PFSK-1 (cell line): ENCODE results near the gene COX6B1.

Experiments used
- FOXP2 ChIP-seq: optimal IDR thresholded peaks from 2 replicates; pipeline ENCODE3; 2011; ENCODE audit warnings: borderline replicate concordance, control low read depth, inconsistent platforms; ENCODE audit not compliant: insufficient read depth; ENCODE audit errors: extremely low read length, extremely low read depth
- POLR2AphosphoS5 ChIP-seq: IDR thresholded peaks from 2 replicates; pipeline ENCODE4 v1.6.1; 2012; ENCODE audit warnings: low read depth, mild to moderate bottlenecking, control low read depth, low read length, moderate library complexity
- SIN3A ChIP-seq: IDR thresholded peaks from 2 replicates; pipeline ENCODE4 v1.6.1; 2012; ENCODE audit warnings: mild to moderate bottlenecking, low read length, moderate library complexity, borderline replicate concordance; ENCODE audit not compliant: insufficient read depth
- TAF1 ChIP-seq: IDR thresholded peaks from 2 replicates; pipeline ENCODE4 v1.6.1; 2012; ENCODE audit warnings: low read length, control low read depth, borderline replicate concordance; ENCODE audit not compliant: insufficient read depth
- TF ChIP-seq, protein P1 (sequence below), 2 experiments: IDR thresholded peaks; 2 replicates each; pipeline versions ENCODE4 v1.6.1 to v1.8.0; 2011 to 2012; ENCODE audit warnings: low read depth in 2 of 2, low read length in 2 of 2, control low read depth in 1 of 2, inconsistent platforms in 1 of 2, mild to moderate bottlenecking in 1 of 2, moderate library complexity in 1 of 2; ENCODE audit not compliant: insufficient read depth in 1 of 2

COX6B1 gene

GRCh38 chr19:35655600-35655999, 7.5 kb downstream of the COX6B1 start:
- TF ChIP-seq SIN3A (no peak), POLR2AphosphoS5 (no peak), FOXP2 (no peak), TAF1 (no peak)
- TF ChIP-seq, protein P1, sequence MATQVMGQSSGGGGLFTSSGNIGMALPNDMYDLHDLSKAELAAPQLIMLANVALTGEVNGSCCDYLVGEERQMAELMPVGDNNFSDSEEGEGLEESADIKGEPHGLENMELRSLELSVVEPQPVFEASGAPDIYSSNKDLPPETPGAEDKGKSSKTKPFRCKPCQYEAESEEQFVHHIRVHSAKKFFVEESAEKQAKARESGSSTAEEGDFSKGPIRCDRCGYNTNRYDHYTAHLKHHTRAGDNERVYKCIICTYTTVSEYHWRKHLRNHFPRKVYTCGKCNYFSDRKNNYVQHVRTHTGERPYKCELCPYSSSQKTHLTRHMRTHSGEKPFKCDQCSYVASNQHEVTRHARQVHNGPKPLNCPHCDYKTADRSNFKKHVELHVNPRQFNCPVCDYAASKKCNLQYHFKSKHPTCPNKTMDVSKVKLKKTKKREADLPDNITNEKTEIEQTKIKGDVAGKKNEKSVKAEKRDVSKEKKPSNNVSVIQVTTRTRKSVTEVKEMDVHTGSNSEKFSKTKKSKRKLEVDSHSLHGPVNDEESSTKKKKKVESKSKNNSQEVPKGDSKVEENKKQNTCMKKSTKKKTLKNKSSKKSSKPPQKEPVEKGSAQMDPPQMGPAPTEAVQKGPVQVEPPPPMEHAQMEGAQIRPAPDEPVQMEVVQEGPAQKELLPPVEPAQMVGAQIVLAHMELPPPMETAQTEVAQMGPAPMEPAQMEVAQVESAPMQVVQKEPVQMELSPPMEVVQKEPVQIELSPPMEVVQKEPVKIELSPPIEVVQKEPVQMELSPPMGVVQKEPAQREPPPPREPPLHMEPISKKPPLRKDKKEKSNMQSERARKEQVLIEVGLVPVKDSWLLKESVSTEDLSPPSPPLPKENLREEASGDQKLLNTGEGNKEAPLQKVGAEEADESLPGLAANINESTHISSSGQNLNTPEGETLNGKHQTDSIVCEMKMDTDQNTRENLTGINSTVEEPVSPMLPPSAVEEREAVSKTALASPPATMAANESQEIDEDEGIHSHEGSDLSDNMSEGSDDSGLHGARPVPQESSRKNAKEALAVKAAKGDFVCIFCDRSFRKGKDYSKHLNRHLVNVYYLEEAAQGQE (IDR thresholded peaks at IDR 0.05; ENCODE audit: insufficient read depth in 1 of 2, low read depth in 2 of 2, low read length in 2 of 2) = no peak

DNA sequence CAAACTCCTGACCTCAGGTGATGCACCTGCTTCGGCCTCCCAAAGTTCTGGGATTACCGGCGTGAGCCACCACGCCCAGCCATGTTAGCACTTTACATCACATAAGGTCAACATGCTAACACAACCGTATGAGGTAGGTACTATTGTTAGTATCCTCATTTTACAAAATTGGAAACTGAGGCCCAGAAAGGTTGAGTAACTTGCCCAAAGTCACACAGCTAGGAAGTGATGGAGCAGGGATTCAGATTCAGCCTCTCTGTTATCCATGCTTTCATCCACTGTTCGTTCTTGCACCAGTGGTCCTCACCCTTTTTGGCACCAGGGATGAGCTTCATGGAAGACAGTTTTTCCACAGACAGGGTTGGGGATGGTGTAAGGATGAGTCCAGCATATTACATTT, 8.6 kb downstream of the COX6B1 start:
- no peak for TF ChIP-seq POLR2AphosphoS5

DNA sequence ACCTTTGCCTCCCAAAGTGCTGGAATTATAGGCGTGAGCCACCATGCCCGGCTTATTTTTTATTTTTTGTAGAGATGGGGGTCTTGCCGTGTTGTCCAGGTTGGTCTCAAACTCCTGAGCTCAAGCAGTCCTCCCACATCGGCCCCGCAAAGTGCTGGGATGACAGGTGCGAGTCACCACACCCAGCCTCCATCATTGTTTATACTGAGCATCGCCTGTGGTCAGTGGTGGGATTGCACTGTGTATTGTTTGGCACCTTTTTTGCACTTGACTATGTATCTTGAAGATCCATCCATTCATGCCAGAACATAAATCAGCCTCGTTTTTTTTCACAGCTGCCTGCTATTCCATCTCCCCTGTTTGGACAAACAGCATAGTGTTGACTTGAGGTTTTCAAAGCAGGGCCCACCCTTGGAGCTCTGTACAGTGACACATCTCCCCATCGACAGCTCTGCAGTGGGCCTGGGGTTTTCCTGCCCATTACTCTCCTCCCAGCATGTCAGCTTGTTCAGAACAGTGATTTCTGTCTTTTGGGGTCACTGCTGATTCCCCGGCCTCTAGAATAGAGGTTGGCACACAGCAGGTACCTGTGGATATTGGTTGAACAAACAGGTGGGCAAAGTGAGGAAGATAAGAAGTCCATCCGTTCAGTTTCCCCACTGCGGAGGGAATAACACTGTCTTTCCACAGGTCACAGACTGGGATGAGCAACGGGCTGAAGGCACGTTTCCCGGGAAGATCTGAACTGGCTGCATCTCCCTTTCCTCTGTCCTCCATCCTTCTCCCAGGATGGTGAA, 10.0 kb downstream of the COX6B1 start:
- TF ChIP-seq TAF1 = no peak
- TF ChIP-seq, protein P1 (IDR thresholded peaks at IDR 0.05; ENCODE audit: insufficient read depth in 1 of 2, low read depth in 2 of 2, low read length in 2 of 2) = no peak
- no peak for TF ChIP-seq POLR2AphosphoS5

DNA sequence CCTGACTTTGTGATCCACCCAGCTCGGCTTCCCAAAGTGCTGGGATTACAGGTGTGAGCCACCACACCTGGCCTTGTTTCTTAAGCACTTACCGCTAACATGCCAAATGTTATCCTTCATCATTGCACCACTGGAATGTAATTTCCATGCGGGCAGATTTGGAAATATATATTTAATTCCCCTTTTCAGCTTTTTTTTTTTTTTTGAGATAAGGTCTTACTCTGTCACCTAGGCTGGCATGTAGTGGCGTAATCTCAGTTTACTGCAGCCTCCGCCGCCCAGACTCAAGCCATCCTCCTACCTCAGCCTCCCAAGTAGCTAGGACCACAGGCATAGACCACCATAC, 13.8 kb downstream of the COX6B1 start:
- TF ChIP-seq POLR2AphosphoS5 = no peak
- TF ChIP-seq SIN3A = no peak
- TF ChIP-seq, protein P1 (IDR thresholded peaks at IDR 0.05; ENCODE audit: insufficient read depth in 1 of 2, low read depth in 2 of 2, low read length in 2 of 2) = no peak
- TF ChIP-seq FOXP2 = no peak
- TF ChIP-seq TAF1 = no peak

GRCh38 chr19:35663981-35664380, 15.9 kb downstream of the COX6B1 start:
- TF ChIP-seq, protein P1 (IDR thresholded peaks at IDR 0.05; ENCODE audit: insufficient read depth in 1 of 2, low read depth in 2 of 2, low read length in 2 of 2) = no peak
- TF ChIP-seq TAF1 (no peak), SIN3A (no peak), FOXP2 (no peak), POLR2AphosphoS5 (no peak)
